Measurements from ENCODE around the gene SPRYD3.

- TF ChIP-seq CTCF (conservative IDR thresholded peaks at IDR 0.05; ENCODE audit: low read depth, low read length) = no peak
- TF ChIP-seq EZH2 (IDR thresholded peaks at IDR 0.05; ENCODE audit: low read length, unreplicated experiment) = no peak
- no peak for TF ChIP-seq EZH2phosphoT487 (IDR thresholded peaks at IDR 0.05; ENCODE audit: borderline replicate concordance, low read length)
Observed at GRCh38 chr12:53120685-53121525, 41.7 kb upstream of the SPRYD3 start.

Data from PC-3 (cell line).